ENCODE measurements around the gene SH3TC1. TPM values are rescaled to one million over a fixed set of nuclear protein-coding genes. Genes with fewer than 3 reads are reported as not detected.

Gene SH3TC1
- 10.1 and 14.9 TPM in 2 replicates for total RNA-seq (2016; rRNA removed; fragmentation: Illumina TruSeq; extraction: Trizol)
- 1.8 and 3.0 TPM in 2 replicates for total RNA-seq (2016; cell fraction: cytosol; rRNA removed; fragmentation: Illumina TruSeq; extraction: Trizol; ENCODE audit: low read depth)
- 7.9 and 17.3 TPM in 2 replicates for total RNA-seq (2016; cell fraction: insoluble cytoplasmic fraction; rRNA removed; fragmentation: Illumina TruSeq; extraction: Trizol)
- total RNA-seq (2016; cell fraction: membrane; rRNA removed; fragmentation: Illumina TruSeq; extraction: Trizol), result 5.6 and 6.2 TPM in 2 replicates
- 22.7 and 23.6 TPM in 2 replicates for total RNA-seq (2016; cell fraction: nucleus; rRNA removed; fragmentation: Illumina TruSeq; extraction: Trizol)
- 21.8 and 27.0 TPM in 2 replicates for polyA plus RNA-seq (2011; rRNA removed)
- 12.1 and 19.8 TPM in 2 replicates for polyA plus RNA-seq (2011; cell fraction: cytosol; rRNA removed)
- 113 and 146 TPM in 2 replicates for polyA plus RNA-seq (2011; cell fraction: nucleus; rRNA removed)
- 12.2 and 22.6 TPM in 2 replicates for polyA plus RNA-seq (2012)
- 1.3 and 1.5 TPM in 2 replicates for polyA plus RNA-seq (2016; cell fraction: cytosol; fragmentation: Illumina TruSeq; extraction: Trizol; ENCODE audit: low read depth)
- 6.1 and 6.6 TPM in 2 replicates for polyA plus RNA-seq (2016; cell fraction: insoluble cytoplasmic fraction; fragmentation: Illumina TruSeq; extraction: Trizol; ENCODE audit: low read depth)
- polyA plus RNA-seq (2016; cell fraction: membrane; fragmentation: Illumina TruSeq; extraction: Trizol; ENCODE audit: low read depth), result 2.1 and 2.8 TPM in 2 replicates
- 26.5 and 29.7 TPM in 2 replicates for polyA plus RNA-seq (2016; cell fraction: nucleus; fragmentation: Illumina TruSeq; extraction: Trizol; ENCODE audit: insufficient read depth, low read depth)
- 12.4 and 67.5 TPM in 2 replicates for polyA minus RNA-seq (2011; rRNA and poly(A)+ RNA removed; ENCODE audit: low replicate concordance)
- polyA minus RNA-seq (2011; cell fraction: cytosol; rRNA and poly(A)+ RNA removed), result 18.2 and 19.5 TPM in 2 replicates
- polyA minus RNA-seq (2011; cell fraction: nucleus; rRNA and poly(A)+ RNA removed), result 76.5 and 77.0 TPM in 2 replicates
- Bru-seq, nascent RNA, result percentile 65 among the genes with signal in this experiment
- BruChase-seq, experiment 1, labeled RNA remaining after a 6-hour chase, result percentile 65 among the genes with signal in this experiment
- BruChase-seq, experiment 2, labeled RNA remaining after a 2-hour chase, result percentile 67 among the genes with signal in this experiment
- long read RNA-seq, experiment 1, full-length matches to known transcripts, result 1 of 8 reads
- long read RNA-seq, experiment 1, partial matches to known transcripts, result 3 of 8 reads
- long read RNA-seq, experiment 1, other reads (novel, unspliced or antisense), result 4 of 8 reads
- long read RNA-seq, experiment 2, full-length matches to known transcripts, result 20 of 87 reads
- long read RNA-seq, experiment 2, partial matches to known transcripts, result 45 of 87 reads
- long read RNA-seq, experiment 2, other reads (novel, unspliced or antisense), result 22 of 87 reads

DNA sequence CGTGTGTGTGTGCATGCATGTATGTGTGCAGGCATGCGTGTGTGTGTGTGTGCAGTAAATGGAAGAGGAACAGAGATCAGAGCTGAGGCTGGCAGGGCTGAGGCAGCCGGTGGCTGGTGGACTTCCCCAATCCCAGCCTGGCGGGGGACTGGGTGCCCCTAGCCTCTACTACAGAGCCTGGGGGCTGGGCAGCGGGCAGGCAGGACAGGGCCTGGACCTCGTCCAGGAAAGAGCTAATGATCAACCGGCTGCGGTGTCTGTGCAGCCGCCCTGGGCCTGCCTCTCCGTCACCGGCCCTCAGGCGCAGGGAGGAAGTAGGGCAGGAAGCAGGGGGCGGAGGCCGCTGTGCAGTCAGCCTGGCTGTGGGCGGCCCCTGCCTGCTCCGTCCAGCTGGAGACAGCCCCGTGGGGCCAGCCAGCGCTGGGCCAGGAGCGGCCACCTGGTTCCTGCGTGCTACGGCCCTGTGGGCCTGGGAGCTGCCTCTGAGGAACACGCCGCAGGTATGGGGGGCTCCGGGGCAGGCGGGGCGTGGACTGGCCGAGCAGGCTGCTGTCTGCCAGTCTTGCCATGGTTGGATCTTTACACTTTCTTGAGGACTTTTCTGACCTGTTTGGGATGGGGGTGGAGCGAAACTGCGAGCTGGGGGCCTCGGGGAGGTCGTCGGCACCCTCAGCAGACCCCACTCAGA, at the start of gene SH3TC1:
Gene SH3TC1 (plus strand): TSS at position 385 of the 688 bp plus-strand sequence. CDS start 5,905 bp downstream, outside the sequence.
- Histone ChIP-seq H3K27ac (ENCODE audit: extremely low read length, insufficient read depth, low read length) (peak within 1 kb of the TSS; percentile 66), H2AFZ (ENCODE audit: low read length) (no peak within 1 kb of the TSS), H3K36me3 (replicated peaks in 1 of 2; ENCODE audit: control insufficient read depth in 1 of 2, insufficient read depth in 2 of 2, low read length in 2 of 2) (no peaks in the 10 kb centered on the region; a peak in 1 of 5 replicates), H4K20me1 (ENCODE audit: insufficient read depth, low read length) (peaks cover 17% of the 10 kb centered on the region; the same call in 1 of the 2 replicates), H3K27me3 (ENCODE audit: control insufficient read depth in 1 of 2, insufficient read depth in 2 of 2, low read length in 2 of 2) (peaks cover 0 to 35% of the 10 kb centered on the region in 2 experiments; a peak in 3 of 5 replicates), H3K4me1 (ENCODE audit: insufficient read depth, low read length) (peaks cover 64% of the 10 kb centered on the region), H3K4me2 (ENCODE audit: low read depth, low read length) (peak within 1 kb of the TSS; percentile 88), H3K9me3 (ENCODE audit: low read length) (no peaks in the 10 kb centered on the region), H3K9ac (ENCODE audit: insufficient read depth, low read depth, low read length) (peak within 1 kb of the TSS; percentile 92), H3K4me3 (replicated peaks in 1 of 3; ENCODE audit: insufficient read depth in 1 of 3, low read depth in 2 of 3, low read length in 3 of 3) (peak within 1 kb of the TSS; percentile 73 to 88 (median 85)), H3K79me2 (ENCODE audit: insufficient read depth, low read length) (peaks cover 47% of the 10 kb centered on the region)
- ChIA-PET CTCF (ENCODE audit: low intra/inter-chr PET ratio, low total read pairs) (no interaction called here), POLR2A (interaction anchor here (0.8 to 2.6 kb wide), 6 partner anchors 17 to 1558 kb away, joined by 3 to 11 read pairs (median 4); partner anchors contain the start of gene MRFAP1)
- DNase-seq (ENCODE audit: low spot score), result peak; percentile 86
- in situ Hi-C loops (cut with HindIII; ENCODE audit: extremely low pct_ligation_motif_present, low pct_unique_long_range_greater_than_20kb) (no loop called here), intact Hi-C loops (cut with micrococcal nuclease; ENCODE audit: unreplicated experiment) (no loop called here)
- WGBS (ENCODE audit: low lambda C conversion rate), result 6% methylated on average over 4 of the region's 32 CpGs
- BruUV-seq (replicated peaks), result no TSS peak
- FAIRE-seq, result peak; percentile 48
- ATAC-seq, result peak; percentile 89
- TF ChIP-seq KDM3A (CRISPR knock-in tag; IDR thresholded peaks at IDR 0.05; ENCODE audit: low read depth), result peak; percentile 28; the same call in 1 of the 2 replicates
- TF ChIP-seq YEATS4 (CRISPR knock-in tag; IDR thresholded peaks at IDR 0.05; ENCODE audit: borderline replicate concordance), result no peak; the same call in 1 of the 2 replicates
- TF ChIP-seq ZNF335 (CRISPR knock-in tag; IDR thresholded peaks at IDR 0.05), result peak; percentile 80; the same call in 1 of the 2 replicates
- TF ChIP-seq HNF4G (IDR thresholded peaks at IDR 0.05; ENCODE audit: borderline replicate concordance, low read depth, low read length), result no peak
- TF ChIP-seq HNF4G (CRISPR knock-in tag; IDR thresholded peaks at IDR 0.05; ENCODE audit: borderline replicate concordance, low read depth), result no peak
- peak; percentile 37 for TF ChIP-seq ZSCAN31 (CRISPR knock-in tag; IDR thresholded peaks at IDR 0.05; ENCODE audit: low read depth)
- TF ChIP-seq, protein P1, sequence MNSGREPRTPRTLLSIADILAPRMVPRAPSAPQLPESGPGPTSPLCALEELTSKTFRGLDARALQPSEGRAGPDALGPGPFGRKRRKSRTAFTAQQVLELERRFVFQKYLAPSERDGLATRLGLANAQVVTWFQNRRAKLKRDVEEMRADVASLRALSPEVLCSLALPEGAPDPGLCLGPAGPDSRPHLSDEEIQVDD (CRISPR knock-in tag; IDR thresholded peaks at IDR 0.05; ENCODE audit: borderline replicate concordance), result 0 out of 2 replicates have a peak, but pooled peaks have one; percentile 12
- TF ChIP-seq SSRP1 (CRISPR knock-in tag; IDR thresholded peaks at IDR 0.05), result peak; percentile 59; the same call in 1 of the 2 replicates
- TF ChIP-seq, protein P2, sequence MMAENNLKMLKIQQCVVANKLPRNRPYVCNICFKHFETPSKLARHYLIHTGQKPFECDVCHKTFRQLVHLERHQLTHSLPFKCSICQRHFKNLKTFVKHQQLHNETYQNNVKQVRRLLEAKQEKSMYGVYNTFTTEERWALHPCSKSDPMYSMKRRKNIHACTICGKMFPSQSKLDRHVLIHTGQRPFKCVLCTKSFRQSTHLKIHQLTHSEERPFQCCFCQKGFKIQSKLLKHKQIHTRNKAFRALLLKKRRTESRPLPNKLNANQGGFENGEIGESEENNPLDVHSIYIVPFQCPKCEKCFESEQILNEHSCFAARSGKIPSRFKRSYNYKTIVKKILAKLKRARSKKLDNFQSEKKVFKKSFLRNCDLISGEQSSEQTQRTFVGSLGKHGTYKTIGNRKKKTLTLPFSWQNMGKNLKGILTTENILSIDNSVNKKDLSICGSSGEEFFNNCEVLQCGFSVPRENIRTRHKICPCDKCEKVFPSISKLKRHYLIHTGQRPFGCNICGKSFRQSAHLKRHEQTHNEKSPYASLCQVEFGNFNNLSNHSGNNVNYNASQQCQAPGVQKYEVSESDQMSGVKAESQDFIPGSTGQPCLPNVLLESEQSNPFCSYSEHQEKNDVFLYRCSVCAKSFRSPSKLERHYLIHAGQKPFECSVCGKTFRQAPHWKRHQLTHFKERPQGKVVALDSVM (CRISPR knock-in tag; IDR thresholded peaks at IDR 0.05), result peak; percentile 72; the same call in 1 of the 2 replicates
- no peak for TF ChIP-seq POLR2AphosphoS2 (IDR thresholded peaks at IDR 0.05; ENCODE audit: low read depth, low read length)
- no peak for TF ChIP-seq RELA (CRISPR knock-in tag; IDR thresholded peaks at IDR 0.05)
- TF ChIP-seq, protein P3, sequence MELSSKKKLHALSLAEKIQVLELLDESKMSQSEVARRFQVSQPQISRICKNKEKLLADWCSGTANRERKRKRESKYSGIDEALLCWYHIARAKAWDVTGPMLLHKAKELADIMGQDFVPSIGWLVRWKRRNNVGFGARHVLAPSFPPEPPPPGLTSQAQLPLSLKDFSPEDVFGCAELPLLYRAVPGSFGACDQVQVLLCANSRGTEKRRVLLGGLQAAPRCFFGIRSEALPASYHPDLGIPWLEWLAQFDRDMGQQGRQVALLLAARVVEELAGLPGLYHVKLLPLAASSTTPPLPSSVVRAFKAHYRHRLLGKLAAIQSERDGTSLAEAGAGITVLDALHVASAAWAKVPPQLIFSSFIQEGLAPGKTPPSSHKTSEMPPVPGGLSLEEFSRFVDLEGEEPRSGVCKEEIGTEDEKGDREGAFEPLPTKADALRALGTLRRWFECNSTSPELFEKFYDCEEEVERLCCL (CRISPR knock-in tag; IDR thresholded peaks at IDR 0.05; ENCODE audit: borderline replicate concordance), result no peak
- TF ChIP-seq, protein P4, sequence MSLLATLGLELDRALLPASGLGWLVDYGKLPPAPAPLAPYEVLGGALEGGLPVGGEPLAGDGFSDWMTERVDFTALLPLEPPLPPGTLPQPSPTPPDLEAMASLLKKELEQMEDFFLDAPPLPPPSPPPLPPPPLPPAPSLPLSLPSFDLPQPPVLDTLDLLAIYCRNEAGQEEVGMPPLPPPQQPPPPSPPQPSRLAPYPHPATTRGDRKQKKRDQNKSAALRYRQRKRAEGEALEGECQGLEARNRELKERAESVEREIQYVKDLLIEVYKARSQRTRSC (CRISPR knock-in tag; IDR thresholded peaks at IDR 0.05; ENCODE audit: low read depth), result no peak

Data from HepG2 (cell line).